Measurements from ENCODE around the gene ADAMTS9. TPM values are rescaled to one million over a fixed set of nuclear protein-coding genes. Genes with fewer than 3 reads are reported as not detected.

Gene ADAMTS9
- total and polyA plus RNA-seq, 10 of the 15 experiments (the other 5 are each of a cell fraction or from before 2014, with no cell fraction given) = 0.08 TPM; not detected in 9

DNA sequence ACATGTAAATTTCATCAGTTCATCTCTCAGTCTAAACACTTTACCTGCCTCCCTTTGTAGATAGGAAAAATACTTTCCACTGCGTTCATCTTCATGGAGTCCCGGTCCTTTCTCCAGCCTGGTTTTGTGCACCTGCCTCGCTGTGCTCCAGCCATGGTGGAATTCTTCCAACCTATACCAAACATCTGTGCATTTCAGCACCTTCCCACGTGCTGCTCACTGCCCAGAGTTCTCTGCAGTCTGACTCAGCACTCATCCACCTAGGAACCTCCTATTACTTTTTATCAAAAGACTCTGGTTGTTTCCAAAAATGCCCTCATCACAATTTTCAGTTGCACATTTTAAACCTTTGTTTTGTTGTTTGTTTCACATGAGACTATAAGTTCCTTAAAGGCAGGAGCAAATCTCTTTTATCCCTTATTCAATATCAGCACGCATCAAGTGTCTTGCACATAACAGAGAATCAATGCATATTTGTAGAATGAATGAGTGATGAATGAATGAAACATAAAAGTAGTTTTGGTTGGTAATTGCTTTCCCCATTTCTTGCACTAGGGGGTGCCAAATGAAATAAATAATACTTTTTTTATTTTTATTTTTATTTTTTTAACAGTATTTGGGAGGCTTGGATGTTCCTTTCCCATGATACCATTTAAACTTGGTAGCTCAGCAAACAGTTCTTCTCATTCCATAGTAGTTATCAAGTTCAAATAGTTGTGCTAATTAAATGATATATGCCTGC, 30.2 kb upstream of the ADAMTS9 start:
- Histone ChIP-seq H3K4me2 (ENCODE audit: control insufficient read depth, insufficient read depth) (no peak overlapping the region), H3K36me3 (ENCODE audit: control insufficient read depth in 2 of 2, insufficient read depth in 2 of 2, low read length in 1 of 2) (no peaks in the 10 kb centered on the region), H3K9me3 (replicated peaks; ENCODE audit: control insufficient read depth, insufficient read depth, low read length) (no peaks in the 10 kb centered on the region), H3K4me3 (no peak overlapping the region), H3K9ac (ENCODE audit: control insufficient read depth, insufficient read depth, low read length) (no peak overlapping the region), H4K20me1 (ENCODE audit: control insufficient read depth, insufficient read depth) (no peaks in the 10 kb centered on the region), H3K79me2 (ENCODE audit: control insufficient read depth, insufficient read depth, low read length) (no peaks in the 10 kb centered on the region), H3K27me3 (replicated peaks in 1 of 2; ENCODE audit: control insufficient read depth in 2 of 2, insufficient read depth in 2 of 2, low read length in 1 of 2) (no peaks in the 10 kb centered on the region), H3K27ac (ENCODE audit: control insufficient read depth, insufficient read depth) (no peak overlapping the region), H2AFZ (ENCODE audit: control insufficient read depth, low read depth, low read length) (no peak overlapping the region), H3K4me1 (ENCODE audit: control insufficient read depth, insufficient read depth, low read length) (no peaks in the 10 kb centered on the region)
- intact Hi-C loops (cut with micrococcal nuclease; ENCODE audit: unreplicated experiment) = no loop called here
- FAIRE-seq (no peak), DNase-seq (ENCODE audit: low read depth, low spot score) (no peak), ATAC-seq (no peak)
- ChIA-PET CTCF (no interaction called here), POLR2A (no interaction called here), SMC1A (ENCODE audit: uncharacterized antibody, unreplicated experiment) (interaction anchor here (1.0 kb wide), 1 partner anchor 13 kb away, joined by 3 read pairs; no protein-coding TSS in a partner anchor), RAD21 (ENCODE audit: unreplicated experiment) (no interaction called here)
- no TSS peak for BruUV-seq (replicated peaks)
- 20% methylated on average over 5 of the region's 5 CpGs for WGBS (ENCODE audit: insufficient coverage, insufficient replicate concordance, low lambda C conversion rate, missing lambda C conversion rate)
- in situ Hi-C loops (cut with MboI) = no loop called here
- TF ChIP-seq ZNF24 (IDR thresholded peaks at IDR 0.05) (peak; percentile 88), NFXL1 (IDR thresholded peaks at IDR 0.05; ENCODE audit: borderline replicate concordance) (no peak)

GRCh38 chr3:64717411-64717810, 29.6 kb upstream of the ADAMTS9 start:
- RAD21 ChIA-PET (ENCODE audit: unreplicated experiment) = no interaction called here
- in situ Hi-C loops (cut with MboI) (no loop called here), intact Hi-C loops (cut with micrococcal nuclease; ENCODE audit: unreplicated experiment) (no loop called here)
- Histone ChIP-seq H3K9me3 (replicated peaks; ENCODE audit: control insufficient read depth, insufficient read depth, low read length) (no peaks in the 10 kb centered on the region), H3K9ac (ENCODE audit: control insufficient read depth, insufficient read depth, low read length) (no peak overlapping the region), H3K36me3 (ENCODE audit: control insufficient read depth in 2 of 2, insufficient read depth in 2 of 2, low read length in 1 of 2) (no peaks in the 10 kb centered on the region), H3K27me3 (replicated peaks in 1 of 2; ENCODE audit: control insufficient read depth in 2 of 2, insufficient read depth in 2 of 2, low read length in 1 of 2) (no peaks in the 10 kb centered on the region), H3K4me3 (no peak overlapping the region), H3K4me1 (ENCODE audit: control insufficient read depth, insufficient read depth, low read length) (no peaks in the 10 kb centered on the region), H3K79me2 (ENCODE audit: control insufficient read depth, insufficient read depth, low read length) (no peaks in the 10 kb centered on the region), H3K4me2 (ENCODE audit: control insufficient read depth, insufficient read depth) (no peak overlapping the region), H3K27ac (ENCODE audit: control insufficient read depth, insufficient read depth) (no peak overlapping the region), H4K20me1 (ENCODE audit: control insufficient read depth, insufficient read depth) (no peaks in the 10 kb centered on the region), H2AFZ (ENCODE audit: control insufficient read depth, low read depth, low read length) (no peak overlapping the region)
- SMC1A ChIA-PET (ENCODE audit: uncharacterized antibody, unreplicated experiment) = no interaction called here
- FAIRE-seq (no peak), DNase-seq (ENCODE audit: low read depth, low spot score) (no peak), ATAC-seq (no peak)
- POLR2A ChIA-PET = no interaction called here
- CTCF ChIA-PET = no interaction called here
- no TSS peak for BruUV-seq (replicated peaks)
- WGBS (ENCODE audit: insufficient coverage, insufficient replicate concordance, low lambda C conversion rate, missing lambda C conversion rate) = 38% methylated on average over 3 of the region's 3 CpGs
- TF ChIP-seq DPF2 (IDR thresholded peaks at IDR 0.05) (no peak), EGR1 (IDR thresholded peaks at IDR 0.05; ENCODE audit: borderline replicate concordance in 1 of 2, low read depth in 2 of 2, low read length in 2 of 2) (no peak), RCOR1 (conservative IDR thresholded peaks at IDR 0.05; ENCODE audit: low read depth, low read length) (no peak), IRF5 (IDR thresholded peaks at IDR 0.05; ENCODE audit: borderline replicate concordance) (no peak), NFYA (IDR thresholded peaks at IDR 0.05; ENCODE audit: borderline replicate concordance, low read depth, low read length) (no peak), MYB (IDR thresholded peaks at IDR 0.05; ENCODE audit: borderline replicate concordance, low read depth, low read length) (no peak), ZNF217 (IDR thresholded peaks at IDR 0.05) (no peak), TAF1 (IDR thresholded peaks at IDR 0.05; ENCODE audit: borderline replicate concordance, low read depth, low read length) (no peak), TCF3 (IDR thresholded peaks at IDR 0.05; ENCODE audit: borderline replicate concordance, insufficient read depth, low read depth, low read length) (no peak), GATAD2B (conservative IDR thresholded peaks at IDR 0.05; ENCODE audit: low read depth) (no peak), ZBED1 (IDR thresholded peaks at IDR 0.05; ENCODE audit: borderline replicate concordance) (no peak)
- TF ChIP-seq, protein P1, sequence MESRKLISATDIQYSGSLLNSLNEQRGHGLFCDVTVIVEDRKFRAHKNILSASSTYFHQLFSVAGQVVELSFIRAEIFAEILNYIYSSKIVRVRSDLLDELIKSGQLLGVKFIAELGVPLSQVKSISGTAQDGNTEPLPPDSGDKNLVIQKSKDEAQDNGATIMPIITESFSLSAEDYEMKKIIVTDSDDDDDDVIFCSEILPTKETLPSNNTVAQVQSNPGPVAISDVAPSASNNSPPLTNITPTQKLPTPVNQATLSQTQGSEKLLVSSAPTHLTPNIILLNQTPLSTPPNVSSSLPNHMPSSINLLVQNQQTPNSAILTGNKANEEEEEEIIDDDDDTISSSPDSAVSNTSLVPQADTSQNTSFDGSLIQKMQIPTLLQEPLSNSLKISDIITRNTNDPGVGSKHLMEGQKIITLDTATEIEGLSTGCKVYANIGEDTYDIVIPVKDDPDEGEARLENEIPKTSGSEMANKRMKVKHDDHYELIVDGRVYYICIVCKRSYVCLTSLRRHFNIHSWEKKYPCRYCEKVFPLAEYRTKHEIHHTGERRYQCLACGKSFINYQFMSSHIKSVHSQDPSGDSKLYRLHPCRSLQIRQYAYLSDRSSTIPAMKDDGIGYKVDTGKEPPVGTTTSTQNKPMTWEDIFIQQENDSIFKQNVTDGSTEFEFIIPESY (IDR thresholded peaks at IDR 0.05) = no peak
